Pancreas (tissue), 10 donors: ENCODE data around the gene NFE2L2. TPM values are rescaled to one million over a fixed set of nuclear protein-coding genes. Genes with fewer than 3 reads are reported as not detected.

Experiments used
- ATAC-seq, 4 donors: fragments of 200-7000 bp; cut with Tn5 transposase; one replicate each; pipeline versions ENCODE4 v1.8.0 to v1.9.1; 2020; ENCODE audit warnings: mild to moderate bottlenecking in 4 of 4, moderate library complexity in 4 of 4
- DNase-seq, 6 donors: peaks; one replicate each; pipeline ENCODE4 v3.0.0-alpha.2; 2020
- FAIRE-seq: peaks from 2 replicates; lab custom pipeline; 2012; peaks lifted over from hg19 to GRCh38; lab: Jason Lieb, UNC
- H3K27ac ChIP-seq, 4 donors: fragments of 200-600 bp; sonication (generic); 1 replicate in 3 of 4; 2 replicates in 1 of 4; pipeline versions ENCODE4 v1.5.0 to v1.8.0; 2020
- H3K27me3 ChIP-seq, 4 donors: fragments of 200-600 bp; one replicate each; pipeline ENCODE4 v1.8.0; 2021
- H3K36me3 ChIP-seq, 3 donors: fragments of 200-600 bp; sonication (generic) in 1 of 3; one replicate each; pipeline versions ENCODE4 v1.5.0 to v1.8.0; 2020 to 2021
- H3K4me1 ChIP-seq, 3 donors: fragments of 200-600 bp; one replicate each; pipeline ENCODE4 v1.8.0; 2021
- H3K4me3 ChIP-seq, 4 donors: fragments of 200-600 bp; sonication (generic) in 2 of 4; one replicate each; pipeline versions ENCODE4 v1.5.0 to v1.8.0; 2020 to 2021
- H3K9me3 ChIP-seq, 4 donors: fragments of 200-600 bp; one replicate each; pipeline ENCODE4 v1.8.0; 2021
- WGBS, 2 donors: extraction: QIAGEN DNeasy Blood & Tissue Kit; methylation state at CpG; one replicate each; pipeline ENCODE4 v1.1.7; 2013; 5-methylcytosine and 5-hydroxymethylcytosine counted together
- intact Hi-C, 3 donors: fragments of 100-400 bp; cut with DNase I; formaldehyde crosslinking; loops; one replicate each; pipeline versions ENCODE4 v1.11.1 to v1.14.2; 2022
- polyA plus RNA-seq, 2 donors: library from polyadenylated mRNA; stranded (reverse); fragments of 200-250 nt; gene quantifications; one replicate each; pipeline ENCODE4 v1.2.3, GENCODE V29; 2013
- total RNA-seq, 6 donors: library from RNA; stranded (reverse); fragmentation: NEBNext Ultra II Directional in 4 of 6; extraction: Animal tissue kit (Norgen Biotek cat#: 25700) in 4 of 6; gene quantifications; one replicate each; pipeline versions ENCODE4 v1.2.1 to v1.2.4, GENCODE V29; 2021 to 2023
- TF ChIP-seq, protein P1 (sequence below), 4 donors: fragments of 200-600 bp; sonication (generic) in 3 of 4; IDR thresholded peaks; one replicate each; pipeline versions ENCODE4 v1.5.0 to v1.8.0; 2021; ENCODE audit warnings: antibody characterized with exemption in 4 of 4
- donor health status: healthy with polysubstance abuse.
- donor health status: DM: no; HTN: no; CAD: no; lungs with moderate emphysema.
- donor health status: DM: no; HTN: no; CAD: no.
- donor health status: control.
- donor health status: control.
- donor health status: Bipolar disorder and iron deficiency.
- donor health status: DM: yes; HTN: yes; CAD: no.
- donor health status: DM: no; HTN: no; CAD: no.
- donor health status: DM: no; HTN: no; CAD: no.
- donor health status: DM: yes; HTN: yes; CAD: no.

NFE2L2 gene
- total and polyA plus RNA-seq, 8 donors: 20.8 to 48.4 (median 30.8) TPM

DNA sequence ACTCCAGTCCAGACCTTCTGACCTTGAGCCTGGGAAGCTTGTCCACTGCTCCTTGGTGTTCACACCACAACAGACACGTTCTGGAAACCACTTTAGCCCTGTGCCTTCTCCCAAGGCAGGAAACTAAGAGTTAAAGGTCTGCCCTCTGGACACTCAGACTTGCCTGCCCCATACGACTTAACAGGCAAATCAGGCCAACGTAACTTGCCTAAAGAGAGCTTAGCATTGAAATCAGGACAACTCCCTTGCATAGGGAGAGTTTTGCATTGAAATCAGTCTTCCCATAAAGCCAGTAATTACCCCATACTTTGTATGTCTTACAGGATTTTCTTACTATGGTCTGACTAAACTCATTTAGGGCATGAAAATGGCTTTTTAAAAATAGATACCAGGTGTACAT is 18.5 kb downstream of the NFE2L2 start:
- H3K9me3 ChIP-seq: no peaks in the 10 kb centered on the region
- DNase-seq (no peak), FAIRE-seq (no peak), ATAC-seq (no peak)
- H3K4me1 ChIP-seq: peaks cover 42 to 73% (median 46%) of the 10 kb centered on the region in 3 donors
- no peaks in the 10 kb centered on the region for H3K36me3 ChIP-seq
- TF ChIP-seq, protein P1, sequence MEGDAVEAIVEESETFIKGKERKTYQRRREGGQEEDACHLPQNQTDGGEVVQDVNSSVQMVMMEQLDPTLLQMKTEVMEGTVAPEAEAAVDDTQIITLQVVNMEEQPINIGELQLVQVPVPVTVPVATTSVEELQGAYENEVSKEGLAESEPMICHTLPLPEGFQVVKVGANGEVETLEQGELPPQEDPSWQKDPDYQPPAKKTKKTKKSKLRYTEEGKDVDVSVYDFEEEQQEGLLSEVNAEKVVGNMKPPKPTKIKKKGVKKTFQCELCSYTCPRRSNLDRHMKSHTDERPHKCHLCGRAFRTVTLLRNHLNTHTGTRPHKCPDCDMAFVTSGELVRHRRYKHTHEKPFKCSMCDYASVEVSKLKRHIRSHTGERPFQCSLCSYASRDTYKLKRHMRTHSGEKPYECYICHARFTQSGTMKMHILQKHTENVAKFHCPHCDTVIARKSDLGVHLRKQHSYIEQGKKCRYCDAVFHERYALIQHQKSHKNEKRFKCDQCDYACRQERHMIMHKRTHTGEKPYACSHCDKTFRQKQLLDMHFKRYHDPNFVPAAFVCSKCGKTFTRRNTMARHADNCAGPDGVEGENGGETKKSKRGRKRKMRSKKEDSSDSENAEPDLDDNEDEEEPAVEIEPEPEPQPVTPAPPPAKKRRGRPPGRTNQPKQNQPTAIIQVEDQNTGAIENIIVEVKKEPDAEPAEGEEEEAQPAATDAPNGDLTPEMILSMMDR (IDR thresholded peaks at IDR 0.05): no peak
- H3K27ac ChIP-seq: peak overlapping the region in 2 of 4 donors; percentile 19 to 93
- intact Hi-C loops: no loop called here
- H3K27me3 ChIP-seq: no peaks in the 10 kb centered on the region
- no peak overlapping the region for H3K4me3 ChIP-seq
- 14 to 17% methylated on average over 3 of the region's 3 CpGs for WGBS, 2 donors

DNA sequence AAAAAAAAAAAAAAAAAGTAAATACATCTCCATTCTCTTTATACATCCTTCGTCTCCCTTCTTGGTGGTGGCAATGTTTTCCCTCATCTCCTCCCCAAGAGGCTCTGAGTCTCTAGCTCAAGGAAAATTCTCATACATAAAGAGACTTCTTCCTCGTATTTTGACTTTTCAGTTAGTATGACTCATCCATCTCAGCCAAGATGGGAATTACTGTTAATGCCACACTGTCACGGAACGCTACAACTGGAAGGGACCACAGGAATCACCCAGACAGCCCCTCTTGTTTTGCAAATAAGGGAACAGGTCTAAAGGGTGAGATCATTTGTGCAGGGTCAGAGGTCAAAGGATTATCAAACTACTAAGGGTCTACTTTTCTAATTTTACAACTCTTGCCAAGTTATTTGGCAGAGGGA is 19.5 kb downstream of the NFE2L2 start:
- H3K27ac ChIP-seq: peak overlapping the region in 2 of 4 donors; percentile 53 to 93
- peak in 2 of 4 donors; percentile 9 to 41 for ATAC-seq
- 68 to 75% methylated on average over 4 of the region's 4 CpGs for WGBS, 2 donors

DNA sequence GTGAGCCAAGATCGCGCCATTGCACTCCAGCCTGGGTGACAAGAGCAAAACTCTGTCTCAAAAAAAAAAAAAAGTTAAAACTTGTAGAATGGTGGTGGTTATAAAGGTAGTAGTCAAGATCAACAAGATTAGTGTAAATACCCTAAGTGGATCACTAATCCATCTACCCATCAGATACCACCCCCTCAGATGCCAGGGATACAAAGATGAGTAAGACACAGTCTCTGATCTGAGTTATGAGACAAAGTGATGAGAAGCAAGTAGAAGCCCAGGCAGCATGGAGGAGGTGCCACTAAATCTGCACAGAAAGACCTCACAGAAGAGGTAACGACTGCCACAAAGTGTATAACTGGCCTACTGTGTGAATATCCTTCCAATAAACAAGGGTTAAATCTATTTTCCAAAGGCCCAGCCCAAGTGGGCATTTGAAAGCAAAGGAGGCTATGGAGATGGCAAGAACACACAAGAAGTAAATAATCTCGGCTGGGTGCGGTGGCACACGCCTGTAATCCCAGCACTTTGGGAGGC is 20.2 kb downstream of the NFE2L2 start:
- intact Hi-C loops: no loop called here
- FAIRE-seq: no peak
- TF ChIP-seq, protein P1 (IDR thresholded peaks at IDR 0.05): no peak
- peaks cover 57 to 86% (median 63%) of the 10 kb centered on the region in 3 donors for H3K4me1 ChIP-seq
- ATAC-seq: no peak
- no peak overlapping the region for H3K4me3 ChIP-seq
- WGBS, 2 donors: 94 to 99% methylated on average over 6 of the region's 6 CpGs
- peak overlapping the region in 2 of 4 donors; percentile 27 to 93 for H3K27ac ChIP-seq
- no peaks in the 10 kb centered on the region for H3K36me3 ChIP-seq
- no peak for DNase-seq
- no peaks in the 10 kb centered on the region for H3K9me3 ChIP-seq
- no peaks in the 10 kb centered on the region for H3K27me3 ChIP-seq

More for the DNA sequence above, 19.5 kb downstream of the NFE2L2 start:
- Histone ChIP-seq H3K4me1 (peaks cover 52 to 82% (median 56%) of the 10 kb centered on the region in 3 donors), H3K36me3 (no peaks in the 10 kb centered on the region), H3K27me3 (no peaks in the 10 kb centered on the region), H3K4me3 (no peak overlapping the region), H3K9me3 (no peaks in the 10 kb centered on the region)
- FAIRE-seq: no peak
- intact Hi-C loops: no loop called here
- TF ChIP-seq, protein P1 (IDR thresholded peaks at IDR 0.05): no peak
- no peak for DNase-seq

DNA sequence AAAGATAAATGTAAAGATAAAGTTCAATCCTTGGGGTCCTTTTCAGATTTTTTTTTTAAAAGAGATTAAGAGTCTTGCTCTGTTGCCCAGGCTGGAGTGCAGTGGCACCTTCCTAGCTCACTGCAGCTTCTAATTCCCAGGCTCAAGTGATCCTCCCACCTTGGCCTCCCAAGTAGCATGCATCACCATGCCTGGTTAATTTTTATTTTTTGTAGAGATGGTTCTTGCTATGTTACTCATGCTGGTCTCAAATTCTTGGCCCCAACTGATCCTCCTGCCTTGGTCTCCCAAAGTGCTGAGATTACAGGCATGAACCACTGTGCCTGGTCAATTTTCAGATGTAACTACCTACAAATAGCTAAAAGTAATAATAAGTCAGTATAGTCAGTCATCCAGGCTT is 21.1 kb downstream of the NFE2L2 start:
- FAIRE-seq (no peak), DNase-seq (no peak), ATAC-seq (no peak)
- Histone ChIP-seq H3K36me3 (no peaks in the 10 kb centered on the region), H3K27me3 (no peaks in the 10 kb centered on the region), H3K4me3 (no peak overlapping the region), H3K4me1 (peaks cover 61 to 94% (median 69%) of the 10 kb centered on the region in 3 donors), H3K27ac (peak overlapping the region; percentile 56 to 93 (median 76)), H3K9me3 (no peaks in the 10 kb centered on the region)
- TF ChIP-seq, protein P1 (IDR thresholded peaks at IDR 0.05): no peak
- intact Hi-C loops: no loop called here

DNA sequence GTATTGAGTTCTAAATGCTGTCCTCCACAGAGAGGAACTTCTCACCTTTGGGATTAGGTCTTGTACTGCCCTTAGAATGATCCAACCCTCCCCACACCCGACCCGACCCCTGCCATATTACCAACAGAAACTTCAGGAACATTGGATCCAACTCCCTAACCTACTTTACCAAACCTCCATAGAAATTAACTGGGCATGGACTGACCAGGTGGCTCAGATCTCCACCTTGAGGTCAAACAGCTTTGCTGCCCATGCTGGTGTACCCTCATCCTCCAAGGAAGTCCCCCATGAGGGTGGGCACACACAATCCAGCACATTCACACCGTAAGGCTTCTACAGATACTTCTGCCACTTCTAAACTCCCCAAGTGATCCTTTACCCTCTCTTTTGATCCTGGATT is 21.5 kb downstream of the NFE2L2 start:
- ATAC-seq: no peak
- no peak for FAIRE-seq
- intact Hi-C loops: no loop called here
- Histone ChIP-seq H3K4me1 (peaks cover 61 to 98% (median 72%) of the 10 kb centered on the region in 3 donors), H3K36me3 (no peaks in the 10 kb centered on the region), H3K4me3 (peak overlapping the region in 1 of 4 donors; percentile 11), H3K27ac (peak overlapping the region; percentile 56 to 93 (median 76)), H3K9me3 (no peaks in the 10 kb centered on the region), H3K27me3 (no peaks in the 10 kb centered on the region)
- no peak for DNase-seq
- 95 to 100% methylated on average over 3 of the region's 3 CpGs for WGBS, 2 donors
- TF ChIP-seq, protein P1 (IDR thresholded peaks at IDR 0.05): no peak
